Measurements from ENCODE around the gene MYOM1.
"Not testable (repeated sequence)": the region's sequence is repeated elsewhere in the genome, so short reads cannot be mapped to it uniquely, and the experiment has no call there.

MYOM1 gene

GRCh38 chr18:3248658-3249359 lies 29.0 kb upstream of the MYOM1 start:
- no peak for DNase-seq

- DNase-seq = no peak
These were observed 28.4 kb upstream of the MYOM1 start for GRCh38 chr18:3248062-3248657.

- DNase-seq = peak; percentile 96
These were observed 27.7 kb upstream of the MYOM1 start, which contains the start of gene MYL12A for GRCh38 chr18:3247240-3248061. Gene MYL12A, plus strand, starts transcription at chr18:3247801. Its CDS starts 5,447 bp downstream, at chr18:3253248.

GRCh38 chr18:3246635-3247239 lies 27.0 kb upstream of the MYOM1 start:
- no peak for DNase-seq

GRCh38 chr18:3245853-3246634 lies 26.3 kb upstream of the MYOM1 start:
- peak; percentile 86 for DNase-seq

GRCh38 chr18:3245185-3245564 lies 25.4 kb upstream of the MYOM1 start:
- no peak for DNase-seq

GRCh38 chr18:3238742-3239141 lies 19.0 kb upstream of the MYOM1 start:
- DNase-seq = no peak

GRCh38 chr18:3236470-3236869 lies 16.7 kb upstream of the MYOM1 start:
- no peak for DNase-seq

- DNase-seq = no peak
These were observed 16.1 kb upstream of the MYOM1 start for GRCh38 chr18:3235846-3236245.

- DNase-seq = peak; percentile 60
These were observed 14.7 kb upstream of the MYOM1 start for GRCh38 chr18:3234457-3234856.

GRCh38 chr18:3233433-3234168 lies 13.8 kb upstream of the MYOM1 start:
- DNase-seq = no peak

GRCh38 chr18:3233004-3233403 lies 13.2 kb upstream of the MYOM1 start:
- DNase-seq = no peak

GRCh38 chr18:3230401-3231334 lies 10.9 kb upstream of the MYOM1 start:
- no peak for DNase-seq

- DNase-seq = no peak
These were observed 6.3 kb upstream of the MYOM1 start for GRCh38 chr18:3226048-3226447.

GRCh38 chr18:3225588-3225987 lies 5.8 kb upstream of the MYOM1 start:
- no peak for DNase-seq

GRCh38 chr18:3224223-3224622 lies 4.5 kb upstream of the MYOM1 start:
- DNase-seq = no peak

- DNase-seq = no peak
These were observed 3.6 kb upstream of the MYOM1 start for GRCh38 chr18:3223356-3223755.

- DNase-seq = no peak
These were observed 1.7 kb upstream of the MYOM1 start for GRCh38 chr18:3221496-3221895.

- not testable (repeated sequence) for DNase-seq
These were observed 1.1 kb upstream of the MYOM1 start for GRCh38 chr18:3220868-3221267.

- DNase-seq = no peak
These were observed 532 bp downstream of the MYOM1 start for GRCh38 chr18:3219241-3219630.

GRCh38 chr18:3218819-3219218 lies 949 bp downstream of the MYOM1 start:
- DNase-seq = no peak
